Cardiac fibroblast (primary cell): Measurements from ENCODE around the gene CHST8.

ENCODE experiments used
- DNase-seq, 2 donors: peaks; one replicate each; pipeline versions ENCODE4 v3.0.0 to v3.0.0-alpha.2; 2010; ENCODE audit warnings: low read depth in 2 of 2
- H3K4me3 ChIP-seq, 2 donors: replicated peaks in 1 of 2; 1 replicate in 1 of 2; 2 replicates in 1 of 2; pipeline ENCODE4 v1.5.1; 2011; ENCODE audit warnings: low read depth in 2 of 2, low read length in 2 of 2, mild to moderate bottlenecking in 2 of 2, moderate library complexity in 1 of 2
- TF ChIP-seq, protein P1 (sequence below): IDR thresholded peaks from one replicate; pipeline ENCODE4 v1.5.1; 2011; ENCODE audit warnings: low read depth, mild to moderate bottlenecking, low read length, inconsistent platforms

CHST8 gene

DNA sequence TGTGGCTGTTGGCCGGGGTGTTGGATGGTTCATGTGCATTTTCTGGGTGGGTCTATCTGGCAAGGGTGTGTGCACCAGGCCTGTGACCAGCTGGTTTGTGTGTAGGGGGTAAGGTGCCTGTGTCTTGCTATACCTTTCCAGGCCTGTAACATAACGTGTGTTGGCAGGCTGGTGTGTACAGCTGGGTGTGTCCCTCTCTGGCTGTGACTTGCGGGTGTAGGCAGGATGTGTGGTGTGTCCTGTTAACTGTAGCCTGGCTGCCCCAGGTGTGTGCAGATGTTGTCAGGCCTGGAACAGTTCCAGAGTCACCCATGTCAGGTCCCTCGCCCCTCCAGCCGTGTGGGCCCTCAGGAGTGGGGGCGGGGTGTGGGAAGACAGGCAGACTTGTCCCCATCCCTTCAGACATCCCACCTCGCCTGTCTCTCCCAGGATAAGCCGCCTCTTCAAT is 184.7 kb downstream of the CHST8 start:
- no peak overlapping the region for H3K4me3 ChIP-seq
- TF ChIP-seq, protein P1, sequence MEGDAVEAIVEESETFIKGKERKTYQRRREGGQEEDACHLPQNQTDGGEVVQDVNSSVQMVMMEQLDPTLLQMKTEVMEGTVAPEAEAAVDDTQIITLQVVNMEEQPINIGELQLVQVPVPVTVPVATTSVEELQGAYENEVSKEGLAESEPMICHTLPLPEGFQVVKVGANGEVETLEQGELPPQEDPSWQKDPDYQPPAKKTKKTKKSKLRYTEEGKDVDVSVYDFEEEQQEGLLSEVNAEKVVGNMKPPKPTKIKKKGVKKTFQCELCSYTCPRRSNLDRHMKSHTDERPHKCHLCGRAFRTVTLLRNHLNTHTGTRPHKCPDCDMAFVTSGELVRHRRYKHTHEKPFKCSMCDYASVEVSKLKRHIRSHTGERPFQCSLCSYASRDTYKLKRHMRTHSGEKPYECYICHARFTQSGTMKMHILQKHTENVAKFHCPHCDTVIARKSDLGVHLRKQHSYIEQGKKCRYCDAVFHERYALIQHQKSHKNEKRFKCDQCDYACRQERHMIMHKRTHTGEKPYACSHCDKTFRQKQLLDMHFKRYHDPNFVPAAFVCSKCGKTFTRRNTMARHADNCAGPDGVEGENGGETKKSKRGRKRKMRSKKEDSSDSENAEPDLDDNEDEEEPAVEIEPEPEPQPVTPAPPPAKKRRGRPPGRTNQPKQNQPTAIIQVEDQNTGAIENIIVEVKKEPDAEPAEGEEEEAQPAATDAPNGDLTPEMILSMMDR: no peak
- no peak for DNase-seq

DNA sequence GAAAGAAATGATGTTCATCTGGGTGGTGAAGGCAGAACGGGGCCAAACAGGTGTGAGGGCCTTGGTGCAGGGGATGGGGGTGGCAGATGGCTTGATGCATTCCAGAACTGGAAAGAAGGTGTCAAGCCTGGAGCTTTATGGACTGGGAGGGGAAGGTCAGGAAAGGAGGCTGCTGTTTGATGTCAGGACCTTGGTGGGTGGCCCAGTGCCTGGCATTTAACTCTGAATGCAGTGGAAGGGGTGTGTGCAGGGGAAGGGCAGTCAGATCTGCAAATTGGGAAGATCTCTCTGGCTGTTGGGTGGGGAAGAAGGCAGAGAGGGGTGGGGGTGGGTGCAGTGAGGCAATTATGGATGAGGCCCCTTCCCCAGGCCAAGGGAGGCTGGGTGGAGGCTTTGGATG is 186.6 kb downstream of the CHST8 start:
- H3K4me3 ChIP-seq: no peak overlapping the region
- DNase-seq: no peak
- TF ChIP-seq, protein P1: no peak

GRCh38 chr19:33809960-33810359 is 188.2 kb downstream of the CHST8 start:
- TF ChIP-seq, protein P1: no peak
- DNase-seq: peak; percentile 38 to 79
- no peak overlapping the region for H3K4me3 ChIP-seq

GRCh38 chr19:33810821-33811220 is 189.1 kb downstream of the CHST8 start:
- no peak overlapping the region for H3K4me3 ChIP-seq
- TF ChIP-seq, protein P1: no peak
- no peak for DNase-seq

GRCh38 chr19:33811246-33811645 is 189.5 kb downstream of the CHST8 start:
- TF ChIP-seq, protein P1: no peak
- no peak for DNase-seq
- H3K4me3 ChIP-seq: no peak overlapping the region

DNA sequence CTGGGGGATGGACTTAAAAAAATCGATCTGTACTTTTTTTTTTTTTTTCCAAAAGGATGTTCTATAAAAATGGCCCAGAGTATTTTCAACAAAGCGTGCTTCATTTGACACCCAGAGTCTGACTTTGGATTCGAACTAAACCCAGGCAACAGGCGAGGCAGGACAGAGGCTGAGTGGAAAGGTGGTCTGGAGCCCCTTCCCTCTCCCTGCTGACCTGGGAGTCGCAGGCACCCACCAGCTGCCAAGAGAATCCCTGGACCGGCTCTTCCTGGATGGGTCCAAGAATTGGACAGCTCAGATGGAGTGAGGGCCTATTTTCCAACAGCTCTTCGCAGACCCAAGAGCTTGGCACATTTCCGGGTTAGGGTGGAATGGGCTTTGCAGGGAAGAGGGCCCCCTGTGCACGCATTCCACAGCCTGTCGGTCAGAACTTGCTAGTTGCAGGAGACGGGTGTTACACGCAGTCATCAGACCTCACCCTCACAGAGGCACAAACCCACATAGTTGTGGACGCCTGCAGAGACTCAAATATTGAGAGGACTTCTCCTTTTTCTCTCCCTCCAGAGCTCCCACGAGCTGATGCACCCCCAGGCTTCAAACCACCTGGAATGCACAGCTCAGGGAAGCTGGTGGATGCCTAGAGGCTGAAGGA is 190.1 kb downstream of the CHST8 start:
- DNase-seq: peak in 1 of 2 donors; percentile 14
- TF ChIP-seq, protein P1: no peak
- H3K4me3 ChIP-seq: no peak overlapping the region
